COR-L47 (cell line): Measurements from ENCODE around the gene MRPL33.
A peak's percentile ranks its signal among the peaks of the same experiment; 100 is the strongest.

Experiments
- DNase-seq: peaks from one replicate; lab custom pipeline; 2025; lab: John Stamatoyannopoulos, UW

Gene MRPL33

DNA sequence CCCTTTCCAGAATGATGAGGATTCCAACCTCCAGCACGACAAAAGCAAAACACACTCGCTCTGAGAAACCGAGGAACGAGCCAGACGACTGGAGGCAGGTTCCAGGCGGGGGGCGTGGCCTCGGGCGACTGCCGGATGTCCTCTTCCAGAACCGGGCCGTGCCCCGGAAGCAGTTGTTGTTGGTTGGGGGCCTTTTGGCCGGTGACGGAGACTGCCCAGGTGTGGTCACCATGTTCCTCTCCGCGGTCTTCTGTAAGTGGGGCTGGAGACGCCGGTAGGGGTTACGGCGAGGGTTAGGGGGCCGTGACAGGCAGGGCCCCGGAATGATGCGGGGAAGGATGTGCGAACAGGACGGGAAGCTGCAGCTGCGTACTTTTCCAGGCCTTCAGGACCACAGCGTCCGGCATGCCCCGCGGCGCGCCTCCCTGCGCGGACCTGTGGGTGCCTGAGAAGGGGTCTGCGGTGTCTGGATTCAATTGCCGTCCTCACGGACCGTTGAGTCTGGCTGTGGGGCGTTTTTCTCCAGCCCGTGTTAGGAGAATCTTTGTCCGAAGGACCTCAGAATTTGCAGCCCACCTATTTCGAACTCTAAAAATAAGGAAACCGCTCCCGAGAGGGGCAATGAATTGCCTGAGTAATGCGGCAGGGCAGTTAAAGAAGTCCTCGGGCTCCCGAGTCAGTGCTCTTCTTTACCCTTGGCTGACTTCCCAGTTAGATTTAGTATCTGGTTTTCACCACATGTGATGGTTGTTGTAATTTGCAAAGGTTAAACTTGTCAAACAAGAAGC lies at the start of gene MRPL33:
TSS of gene MRPL33 (plus strand) at position 172 of the 788 bp plus-strand sequence. CDS start at position 231, 59 bp downstream.
- DNase-seq, result peak; percentile 94

DNA sequence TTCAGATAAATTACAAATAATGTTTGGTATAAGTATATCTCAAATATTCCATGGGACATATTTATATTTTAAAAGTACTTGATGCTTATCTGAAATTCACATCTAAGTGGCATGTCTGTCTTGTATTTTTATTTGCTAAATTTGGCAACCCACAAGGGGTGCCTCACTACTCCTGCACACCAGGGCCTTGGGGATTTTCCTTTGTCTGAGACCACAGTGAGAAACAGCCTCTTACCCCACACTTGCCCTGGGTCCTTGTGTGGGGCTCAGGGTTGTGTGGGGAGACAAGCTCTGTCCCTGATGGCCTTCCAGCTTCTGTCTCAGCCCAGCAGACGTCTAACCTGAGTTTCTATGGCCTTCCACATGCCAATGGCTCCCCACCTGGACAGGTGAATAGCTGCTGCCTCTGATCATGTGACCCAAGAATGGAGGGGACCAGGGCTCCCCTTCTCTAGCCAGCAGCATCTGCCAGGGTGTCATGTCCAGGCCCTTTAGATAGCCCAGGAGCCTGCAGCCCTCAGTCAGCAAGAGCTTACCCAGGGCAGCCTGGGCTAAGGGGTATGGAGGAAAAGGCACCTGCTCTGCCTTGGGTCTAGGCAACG lies 49.5 kb upstream of the MRPL33 start:
- no peak for DNase-seq

DNA sequence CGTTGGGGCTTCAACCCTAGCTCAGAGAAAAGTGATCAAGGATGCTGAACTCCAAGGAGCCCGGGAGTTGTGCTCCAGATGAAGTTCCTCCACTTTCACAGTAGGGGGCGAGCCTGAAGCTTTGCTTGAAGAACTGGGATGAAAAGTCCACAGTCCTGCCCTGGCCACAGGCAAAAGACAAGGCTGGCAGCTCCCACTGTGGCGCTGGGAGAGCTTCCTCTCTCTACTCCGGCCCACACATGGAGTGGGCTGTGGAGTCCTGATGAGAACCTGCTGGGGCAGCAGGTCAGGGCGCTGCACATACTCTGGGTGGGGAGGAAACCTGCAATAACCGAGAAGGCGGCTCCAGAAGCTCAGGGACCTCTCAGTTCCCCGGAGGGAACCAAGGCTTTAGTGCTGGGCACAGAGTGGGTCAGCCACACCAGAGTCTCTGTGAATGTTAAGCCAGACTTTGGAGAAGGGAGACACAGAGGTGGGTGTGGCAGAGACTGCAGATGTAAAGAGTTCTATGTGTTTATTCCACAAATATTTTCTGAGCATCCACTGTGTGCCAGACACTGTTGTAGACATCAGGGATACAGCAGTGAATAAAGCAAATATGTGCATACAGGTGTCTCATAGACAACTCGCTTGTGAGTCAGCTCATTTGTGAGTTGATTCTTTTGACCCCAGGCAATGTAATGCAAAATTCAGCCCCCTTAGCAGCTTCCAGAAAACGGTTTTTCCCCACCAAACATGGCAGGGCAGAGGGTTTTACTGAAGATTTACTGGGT lies 48.0 kb upstream of the MRPL33 start:
- DNase-seq, result peak; percentile 55

DNA sequence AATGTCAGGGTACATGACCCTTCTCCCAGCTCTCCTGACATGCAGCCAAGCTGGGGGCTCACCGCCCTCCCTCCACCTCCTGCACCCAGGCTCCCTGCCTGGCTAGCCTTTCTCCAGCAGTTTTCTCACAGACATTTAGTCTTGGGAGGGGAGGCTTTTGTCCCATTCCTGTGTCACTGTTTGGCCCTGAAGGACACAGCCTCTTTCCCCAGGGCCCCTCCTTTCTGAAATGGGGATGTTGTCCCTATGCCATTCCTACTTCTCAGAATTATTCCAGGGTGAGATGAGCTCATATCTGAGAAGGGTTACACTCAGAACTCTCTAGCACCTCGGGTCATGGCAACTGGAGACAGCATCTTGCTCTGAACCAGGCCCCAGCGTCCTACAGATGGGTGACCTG lies 47.3 kb upstream of the MRPL33 start:
- DNase-seq, result no peak

DNA sequence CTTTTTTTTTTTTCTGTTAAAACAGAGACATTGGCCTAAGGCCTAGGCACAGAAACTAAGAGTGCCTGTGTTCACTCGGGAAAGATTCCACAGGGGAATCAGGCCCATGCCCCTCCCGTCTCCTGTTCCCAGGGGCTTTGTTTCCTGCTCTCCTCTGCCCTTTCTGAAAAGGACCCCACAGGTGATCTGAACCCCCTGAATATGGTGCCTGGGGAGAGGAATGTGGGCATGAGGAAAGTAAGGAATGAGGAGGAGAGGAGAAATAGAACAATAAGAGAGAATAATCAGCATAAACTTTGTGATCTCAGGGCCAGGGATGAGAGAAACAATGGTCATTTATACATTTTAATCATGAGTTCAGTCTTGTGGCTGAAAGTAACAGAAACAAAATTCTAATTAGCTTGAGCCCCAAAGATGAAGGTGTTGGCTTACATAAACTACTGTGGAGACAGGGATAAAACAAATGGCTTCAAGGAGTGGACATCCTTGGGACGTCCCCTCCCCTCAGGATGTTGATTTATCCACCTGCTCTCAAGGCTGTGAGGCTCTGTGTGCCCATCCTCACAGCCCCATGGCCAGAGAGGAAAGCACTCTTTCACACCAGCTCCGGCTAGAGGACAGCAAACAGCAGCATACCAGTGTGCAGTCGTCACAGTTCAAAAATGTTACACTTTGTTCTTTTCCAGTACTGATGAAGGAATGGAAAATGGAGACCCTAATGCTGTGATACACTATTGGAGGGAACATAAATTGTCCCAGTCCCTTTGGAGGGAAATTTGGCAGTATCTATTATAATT lies 46.4 kb upstream of the MRPL33 start:
- DNase-seq, result no peak

DNA sequence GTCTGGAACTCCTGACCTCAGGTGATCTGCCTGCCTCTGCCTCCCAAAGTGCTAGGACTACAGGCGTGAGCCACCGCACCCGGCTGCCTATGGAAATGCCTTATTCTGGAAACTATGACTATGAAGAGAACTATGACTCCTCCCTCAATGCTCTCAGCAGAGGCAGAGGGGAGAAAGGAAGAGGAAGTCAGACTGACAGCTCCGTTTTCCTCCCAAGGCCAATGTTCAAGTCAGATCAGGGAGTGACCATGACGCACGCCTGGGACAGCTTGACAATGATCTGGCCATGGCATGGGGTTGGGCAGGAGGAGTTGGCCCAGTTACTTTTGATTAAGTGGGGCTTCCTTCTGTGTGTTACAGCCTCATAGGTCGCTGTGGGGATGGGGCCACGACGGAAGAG lies 44.3 kb upstream of the MRPL33 start:
- no peak for DNase-seq

DNA sequence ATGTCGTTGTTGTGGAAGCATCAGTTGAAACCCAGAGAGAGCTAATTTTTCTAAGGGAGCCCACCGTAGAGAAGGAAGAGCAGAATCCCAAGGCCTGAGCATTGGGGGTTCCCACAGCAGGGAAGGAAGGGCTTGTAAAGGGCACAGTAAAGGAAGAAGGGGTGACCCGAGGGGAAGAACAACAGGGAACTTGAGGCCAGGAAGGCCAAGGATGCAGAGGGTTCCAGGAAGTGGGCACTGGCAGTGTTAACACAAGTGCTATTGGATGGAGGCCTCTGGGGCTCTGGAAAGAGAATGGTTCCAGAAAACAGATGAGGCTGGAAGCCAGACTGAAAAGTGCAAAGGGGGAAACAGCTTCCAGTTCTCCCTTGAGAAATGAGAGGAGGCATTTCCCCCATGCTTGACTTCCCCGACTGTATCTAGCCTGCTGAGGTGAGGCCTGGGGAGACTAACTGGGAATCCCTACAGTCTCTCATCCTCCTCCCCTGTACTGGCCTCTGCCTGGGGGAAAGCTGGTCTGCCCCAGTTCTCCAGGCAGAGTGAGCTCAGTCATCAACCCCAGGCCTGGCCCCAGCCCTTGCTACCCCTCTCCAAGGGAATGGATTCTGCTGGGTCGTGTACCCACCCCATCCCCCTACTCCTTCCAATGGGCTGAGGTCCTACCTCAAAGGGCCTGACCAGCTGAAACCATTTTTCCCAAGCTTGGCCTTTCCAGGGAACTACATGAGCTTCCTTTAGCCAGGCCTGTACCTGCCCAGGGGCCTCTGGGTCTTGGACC lies 43.2 kb upstream of the MRPL33 start:
- DNase-seq, result no peak

DNA sequence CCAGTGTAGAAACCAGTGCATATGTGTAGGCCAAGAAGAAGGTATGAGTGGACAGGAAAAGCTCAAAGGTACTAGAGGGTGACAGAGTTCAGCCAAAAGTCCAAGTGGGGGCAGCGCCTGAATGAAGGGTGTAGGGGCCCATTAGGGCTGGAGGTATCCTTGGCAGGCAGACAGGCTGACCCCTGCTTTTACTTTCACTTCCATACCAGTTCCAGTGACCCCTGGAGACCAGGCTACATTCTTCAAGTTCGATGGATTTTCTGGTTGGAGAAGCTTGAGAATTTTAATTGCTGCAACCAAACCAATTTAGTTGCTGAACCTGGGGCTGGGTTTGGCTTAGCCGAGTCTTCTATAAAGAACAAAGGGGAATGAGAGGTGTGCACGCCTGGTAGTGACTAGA lies 42.3 kb upstream of the MRPL33 start:
- DNase-seq, result no peak

DNA sequence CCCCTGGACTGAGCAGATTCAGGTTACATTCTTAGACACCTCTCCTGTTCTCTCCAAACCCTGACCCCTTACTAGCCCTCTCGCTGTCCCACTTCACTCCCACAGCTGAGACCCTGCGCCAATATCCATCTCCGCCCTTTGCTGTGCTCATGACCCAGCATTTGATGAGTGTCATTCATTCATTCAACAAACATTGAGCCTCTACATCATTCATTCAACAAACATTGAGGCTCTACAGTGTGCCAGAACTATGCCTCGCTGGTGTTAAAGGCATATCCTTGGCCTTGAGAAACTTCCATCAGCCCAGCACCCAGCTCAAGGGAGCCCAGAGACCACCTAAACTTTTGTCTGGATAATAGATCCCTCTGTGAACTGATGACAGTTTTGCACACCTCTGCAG lies 41.9 kb upstream of the MRPL33 start:
- no peak for DNase-seq

DNA sequence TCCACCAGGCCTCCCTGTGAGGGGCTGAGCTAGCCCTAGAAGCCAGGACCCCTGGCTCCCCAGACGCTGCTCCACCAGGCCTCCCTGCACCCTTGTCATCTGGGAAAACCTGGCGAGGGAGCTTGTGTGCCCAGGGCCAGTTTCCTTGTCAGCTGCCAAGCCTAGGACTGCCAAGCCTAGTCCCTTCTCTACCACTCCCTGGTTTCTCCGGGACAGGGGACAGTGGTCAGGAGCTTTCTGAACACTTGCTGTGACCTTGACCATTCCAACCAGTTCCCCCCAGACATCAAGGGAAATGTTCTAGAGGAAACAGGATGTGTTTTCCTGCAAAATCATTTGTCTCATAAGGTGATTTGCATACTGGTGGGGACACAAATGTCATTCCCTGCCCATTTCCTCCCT lies 41.3 kb upstream of the MRPL33 start:
- DNase-seq, result no peak

DNA sequence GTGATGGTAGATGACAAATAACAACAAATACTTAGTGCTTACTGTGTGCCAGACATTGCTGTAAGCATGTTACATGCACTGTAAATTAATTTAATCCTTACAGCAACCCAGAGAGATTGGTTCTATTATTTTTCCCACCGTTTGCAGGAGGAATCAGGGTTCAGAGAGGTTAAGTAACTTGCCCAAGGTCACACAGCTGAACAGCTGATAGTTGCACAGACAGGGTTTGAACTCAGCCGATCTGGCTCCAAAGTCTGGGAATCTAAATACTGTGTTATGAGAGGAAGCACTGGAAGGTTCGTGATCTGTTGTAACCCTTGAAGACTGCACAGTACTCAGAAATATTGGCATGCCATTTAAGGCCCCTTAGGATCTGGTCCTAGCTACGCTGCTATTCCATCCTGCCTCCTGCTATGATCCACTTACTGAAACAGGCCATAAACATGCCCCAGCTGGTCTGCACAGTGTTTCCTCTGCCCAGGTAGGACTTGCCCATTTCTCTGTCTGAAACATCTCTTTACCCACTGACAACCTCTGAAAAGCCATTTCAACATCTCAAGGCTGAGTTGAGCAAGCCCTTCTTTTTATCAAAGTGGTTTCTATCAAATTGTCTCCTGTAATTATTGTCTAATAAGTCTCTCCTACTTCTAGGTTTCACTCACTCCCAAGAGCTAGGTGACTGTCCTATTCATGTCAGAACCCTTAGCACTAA lies 40.4 kb upstream of the MRPL33 start:
- DNase-seq, result no peak

DNA sequence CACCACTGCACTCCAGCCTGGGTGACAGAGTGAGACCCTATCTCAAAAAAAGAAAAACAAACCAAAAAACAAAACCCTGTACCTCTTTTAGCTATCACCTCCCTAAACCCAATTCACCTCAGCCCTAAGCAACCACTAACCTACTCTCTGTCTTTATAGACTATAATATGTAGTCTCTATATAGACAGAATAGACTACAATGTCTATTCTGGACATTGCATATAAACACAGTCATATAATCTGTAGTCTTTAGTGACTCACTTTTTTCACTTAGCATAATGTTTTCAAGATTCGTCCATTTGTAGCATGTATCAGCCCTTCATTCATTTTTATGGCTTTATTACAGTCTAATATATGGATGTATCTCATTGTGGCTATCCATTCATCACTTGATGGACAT lies 37.2 kb upstream of the MRPL33 start:
- no peak for DNase-seq

DNA sequence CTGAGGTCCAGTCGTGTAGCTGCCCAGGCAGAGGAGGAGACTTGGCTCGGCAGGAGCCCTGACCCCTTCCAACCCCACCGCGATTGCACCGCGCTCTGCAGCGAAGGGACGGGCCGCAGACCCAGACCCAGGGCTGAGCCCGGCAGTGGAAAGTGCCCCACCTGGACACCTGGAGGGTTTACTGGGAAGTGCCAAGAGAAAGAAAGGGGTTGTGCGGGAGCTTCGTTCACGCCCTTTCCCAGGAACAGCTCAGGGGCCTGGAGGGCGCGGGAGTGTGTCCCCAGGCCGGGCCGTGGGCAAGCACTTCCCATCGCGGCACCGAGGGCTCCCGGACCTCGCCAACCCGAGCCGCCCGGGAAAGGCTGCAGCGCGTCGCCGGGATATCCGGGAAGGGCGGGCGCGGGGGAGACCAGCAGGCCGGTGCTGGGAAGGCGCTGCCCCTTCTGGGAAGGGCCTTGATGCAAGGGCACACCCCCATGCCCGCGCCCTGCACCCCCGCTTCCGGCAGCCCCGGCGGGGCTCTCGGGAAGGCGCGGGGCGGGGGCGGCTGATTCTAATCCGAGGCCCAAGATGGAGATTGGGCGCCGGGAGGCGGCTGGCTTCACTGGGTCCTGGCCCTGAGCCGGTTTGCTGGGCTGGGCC lies 36.1 kb upstream of the MRPL33 start:
- no peak for DNase-seq

DNA sequence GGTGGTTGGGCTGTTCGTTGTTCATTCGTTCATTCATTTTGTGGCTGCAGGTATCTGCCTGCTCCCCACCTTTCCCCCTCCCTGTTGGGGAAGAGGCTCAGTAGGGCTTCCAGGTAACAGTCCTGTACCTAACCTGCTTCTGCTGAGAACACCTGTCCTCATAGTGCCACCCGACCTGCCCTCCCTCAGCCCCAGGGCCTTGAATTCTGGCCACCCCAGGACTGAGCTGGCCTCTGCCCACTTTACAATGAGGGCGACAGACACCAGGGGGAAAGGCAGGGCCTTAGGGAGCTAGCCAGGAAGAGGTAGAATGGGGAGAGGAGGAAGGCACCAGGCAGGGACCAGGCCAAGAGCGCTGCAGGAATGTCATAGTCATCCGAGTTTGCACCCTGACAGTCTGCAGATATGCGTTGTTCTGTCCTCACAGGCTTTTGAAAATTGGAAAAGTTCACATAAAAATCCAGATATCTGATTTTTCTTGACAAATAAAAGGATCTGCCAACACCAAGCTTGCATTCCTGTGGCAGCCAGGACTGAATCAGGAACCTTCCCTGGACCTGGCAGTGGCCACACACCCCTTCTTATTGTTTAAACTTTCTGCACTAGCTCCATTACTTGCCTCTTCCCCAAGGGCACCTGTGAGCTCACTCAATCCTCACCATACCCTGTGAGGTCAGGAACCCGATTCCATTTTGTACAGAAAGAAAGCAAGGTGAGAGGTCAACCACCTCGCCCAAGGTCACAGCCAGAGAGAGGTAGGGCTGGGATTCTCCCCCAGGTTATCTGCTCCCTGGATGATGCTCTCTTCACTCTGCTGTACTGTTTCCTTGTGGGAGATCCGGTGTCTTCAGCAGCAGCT lies 35.3 kb upstream of the MRPL33 start:
- no peak for DNase-seq

DNA sequence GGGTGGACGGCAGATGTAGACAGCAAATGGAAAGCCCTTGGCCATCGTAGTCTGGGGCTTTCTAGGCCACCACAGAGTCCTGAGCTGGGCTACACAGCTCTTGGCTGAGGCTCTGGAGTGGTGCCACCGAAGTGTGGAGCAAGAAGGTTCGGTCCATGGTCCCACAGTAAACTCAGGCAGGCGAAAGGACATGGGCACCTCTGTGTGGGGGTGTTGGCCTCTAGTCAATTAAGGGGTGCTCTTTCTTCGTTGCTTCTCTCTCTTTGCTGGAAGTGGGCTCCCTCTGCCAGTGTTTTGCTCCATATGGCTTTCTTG lies 34.7 kb upstream of the MRPL33 start:
- DNase-seq, result no peak

DNA sequence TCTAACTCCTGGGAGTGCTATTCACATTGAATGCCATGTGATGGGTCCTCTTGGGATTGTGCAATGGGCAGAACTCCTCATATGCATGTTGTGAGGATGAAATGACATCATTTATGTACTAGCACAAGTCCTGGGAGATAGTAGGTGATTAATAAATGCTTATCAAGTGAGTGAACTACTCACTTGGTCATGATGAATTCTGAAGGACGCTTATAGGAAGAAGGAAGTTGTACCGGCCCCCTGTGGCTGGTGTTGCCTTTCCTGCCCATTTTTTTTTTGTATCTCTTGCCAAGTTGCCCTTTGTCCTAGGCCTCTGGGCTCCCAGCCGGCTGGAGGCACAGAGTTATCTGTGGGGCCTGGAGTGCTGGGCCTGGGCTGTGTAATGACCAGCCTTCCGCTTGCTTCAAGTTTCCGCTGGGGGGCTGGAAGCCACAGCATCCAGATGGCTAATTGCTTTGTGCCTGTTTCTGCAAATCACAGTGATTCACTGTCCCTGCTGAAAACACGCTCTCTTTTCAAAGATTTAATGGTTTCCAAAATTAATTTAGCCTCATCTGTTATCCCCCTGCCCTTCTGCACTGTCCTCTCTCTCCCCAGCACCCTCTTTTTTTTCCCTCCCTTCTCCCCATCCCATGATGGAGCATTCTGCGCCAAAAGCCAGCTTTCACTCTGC lies 33.7 kb upstream of the MRPL33 start:
- DNase-seq, result no peak

DNA sequence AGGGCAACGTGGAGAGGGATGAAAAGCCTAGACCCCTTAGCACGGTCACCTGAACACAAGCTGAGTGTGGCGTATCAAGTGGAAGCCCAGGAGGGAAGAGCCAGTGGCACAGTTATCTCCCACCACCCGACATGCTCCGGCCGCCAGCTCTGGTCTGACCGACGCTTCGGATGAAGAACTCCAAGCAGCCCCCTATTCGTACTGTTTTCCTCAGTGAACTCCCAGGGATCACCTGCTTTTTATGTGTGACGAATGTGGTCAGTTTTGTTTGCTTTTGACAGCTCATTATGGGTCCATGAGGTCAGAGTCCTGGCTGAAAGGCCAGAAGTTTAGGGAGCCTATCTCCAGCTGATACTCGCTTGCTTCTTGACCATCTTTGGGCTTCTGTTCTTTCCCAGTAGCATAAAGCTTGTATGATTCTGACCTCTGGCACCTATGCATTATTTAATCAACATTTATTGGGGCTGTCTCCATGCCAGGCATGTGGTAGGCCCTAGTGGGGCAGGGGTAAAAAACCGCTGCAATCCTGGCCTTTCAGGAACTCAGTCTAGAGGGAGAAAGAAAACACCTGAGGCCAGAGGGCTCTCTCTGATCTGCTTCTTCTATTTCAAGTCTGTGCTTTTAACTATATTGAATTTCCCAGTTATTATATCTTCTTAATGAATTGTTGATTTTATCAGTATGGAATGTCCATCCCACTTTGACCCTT lies 33.0 kb upstream of the MRPL33 start:
- DNase-seq, result no peak

DNA sequence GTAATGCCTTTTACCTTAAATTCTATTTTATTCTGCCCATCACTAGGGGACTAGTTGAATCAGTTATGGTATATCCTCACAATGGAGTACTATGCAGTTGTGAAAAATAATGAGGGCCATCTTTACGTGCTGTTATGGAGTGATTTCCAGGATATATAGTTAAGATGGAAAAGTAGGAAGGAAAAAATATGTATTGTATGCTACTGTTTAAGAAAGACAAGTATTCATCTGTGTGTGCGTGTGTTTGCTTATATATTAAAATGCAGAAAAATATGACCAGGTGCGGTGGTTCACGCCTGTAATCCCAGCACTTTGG lies 32.5 kb upstream of the MRPL33 start:
- DNase-seq, result no peak

DNA sequence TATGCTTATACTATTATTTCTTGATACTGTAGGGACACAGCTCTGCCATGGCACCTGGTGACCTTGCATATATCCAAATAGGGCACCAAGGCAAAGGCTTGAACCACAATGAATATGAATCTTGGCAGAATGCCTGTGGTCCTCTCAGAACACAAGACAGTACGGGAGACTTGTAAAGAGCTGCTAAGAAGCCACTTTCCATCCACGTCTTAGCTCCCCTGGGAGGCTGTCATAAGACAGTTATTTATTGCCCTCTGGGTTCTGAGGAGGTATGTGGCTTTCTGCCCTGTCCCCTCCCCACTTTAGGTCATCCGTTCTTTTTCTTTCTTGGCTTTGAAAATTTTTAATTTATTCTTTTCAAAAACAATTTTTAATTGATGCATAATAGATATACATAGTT lies 29.8 kb upstream of the MRPL33 start:
- no peak for DNase-seq
